ENCODE measurements around the gene ACTR10.
"Not testable (repeated sequence)": the region's sequence is repeated elsewhere in the genome, so short reads cannot be mapped to it uniquely, and the experiment has no call there.

The ACTR10 gene

DNA sequence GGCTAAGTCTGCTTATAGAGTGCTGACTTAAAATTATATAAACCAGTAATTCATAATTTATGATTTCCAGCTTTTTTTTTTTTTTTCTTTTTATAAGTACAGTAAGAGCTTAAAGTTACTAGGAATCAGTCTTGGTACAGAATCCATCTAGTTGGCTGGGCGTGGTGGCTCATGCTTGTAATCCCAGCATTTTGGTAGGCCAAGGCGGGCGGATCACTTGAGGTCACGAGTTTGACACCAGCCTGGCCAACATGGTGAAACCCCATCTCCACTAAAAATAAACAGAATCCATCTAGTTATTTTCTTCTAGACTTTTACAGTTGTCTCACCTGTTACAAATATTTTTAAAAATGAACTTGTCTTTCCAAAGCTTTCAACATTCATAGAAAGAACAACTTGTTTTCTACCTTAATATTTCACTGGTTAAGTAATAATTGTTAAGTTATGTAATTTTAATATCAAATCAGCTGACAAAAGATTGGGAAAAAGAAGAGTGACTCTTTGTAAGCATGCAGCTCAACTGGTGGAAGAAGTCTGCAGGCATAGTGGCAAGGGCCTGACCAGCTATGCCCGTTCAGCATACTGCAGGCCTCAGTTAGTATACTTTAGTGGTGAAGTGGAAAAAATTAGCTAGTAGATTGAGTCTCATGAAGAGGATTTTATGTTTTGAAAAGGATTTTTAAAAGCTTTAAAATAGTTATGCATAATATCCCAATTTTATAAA, 27.3 kb downstream of the ACTR10 start:
- no peak for DNase-seq

- peak; percentile 39 for DNase-seq
Observed at GRCh38 chr14:58238252-58239243, 38.6 kb downstream of the ACTR10 start.

GRCh38 chr14:58239244-58240195, 39.6 kb downstream of the ACTR10 start:
- DNase-seq = peak; percentile 66

DNA sequence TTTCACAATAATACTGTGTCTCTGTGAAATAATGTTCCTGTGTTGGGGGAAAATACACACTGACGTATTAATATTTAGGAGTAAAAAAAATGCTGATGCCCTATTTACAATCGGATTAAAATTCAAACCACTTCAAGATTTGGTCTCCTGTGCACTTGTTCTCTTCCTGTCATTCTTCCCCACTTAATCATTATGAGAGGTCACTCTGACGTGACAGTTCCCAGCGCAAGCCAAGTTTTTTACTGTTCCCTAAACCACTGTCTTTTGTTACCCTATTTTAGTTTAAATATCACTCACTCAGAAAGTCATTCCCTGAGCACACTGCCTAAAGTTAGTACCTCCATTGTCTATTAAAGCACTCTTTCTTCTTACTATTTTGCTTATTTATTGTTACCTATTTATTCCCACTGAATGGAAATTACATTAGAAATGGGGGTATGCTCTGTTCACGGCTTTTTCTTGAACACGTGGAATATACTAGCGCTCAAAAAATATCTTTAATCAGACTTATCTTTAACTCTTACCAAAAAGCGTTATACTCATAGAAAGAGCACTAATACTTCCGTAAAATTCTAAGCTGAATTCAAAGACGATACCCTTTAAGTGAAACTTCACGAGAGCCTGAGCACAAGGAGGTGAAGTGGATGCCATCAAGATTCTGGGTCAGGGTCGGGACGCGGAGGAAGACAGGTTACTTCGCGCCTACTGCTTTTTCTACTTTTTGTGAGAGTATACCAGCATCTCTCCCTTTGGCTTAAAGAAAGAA, 44.0 kb downstream of the ACTR10 start:
- peak; percentile 58 for DNase-seq

GRCh38 chr14:58244556-58245387, 44.8 kb downstream of the ACTR10 start, which contains the start of gene PSMA3:
Gene PSMA3, plus strand, starts transcription at chr14:58244843. Its CDS starts 78 bp downstream, at chr14:58244921.
- DNase-seq = peak; percentile 99

- DNase-seq = no peak
Observed at GRCh38 chr14:58245562-58245961, 45.6 kb downstream of the ACTR10 start.

GRCh38 chr14:58249611-58250010, 49.7 kb downstream of the ACTR10 start:
- DNase-seq = no peak

DNA sequence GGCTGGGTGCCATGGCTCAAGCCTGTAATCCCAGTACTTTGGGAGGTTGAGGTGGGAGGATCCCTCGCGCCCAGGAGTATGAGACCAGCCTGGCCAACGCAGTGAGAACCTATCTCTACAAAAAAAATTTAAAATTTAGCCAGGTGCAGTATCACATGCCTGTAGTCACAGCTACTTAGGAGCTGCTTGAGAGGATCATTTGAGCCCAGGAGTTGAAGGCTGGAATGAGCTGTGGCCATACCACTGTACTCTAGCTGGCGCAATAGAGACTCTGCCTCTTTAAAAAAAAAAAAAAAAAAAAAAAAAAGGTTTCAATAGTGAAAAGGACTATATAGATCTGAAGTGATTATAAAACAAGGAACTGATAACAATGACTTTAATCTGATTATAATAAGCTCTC, 58.2 kb downstream of the ACTR10 start:
- DNase-seq = no peak

- DNase-seq = not testable (repeated sequence)
Observed at GRCh38 chr14:58262005-58262404, 62.1 kb downstream of the ACTR10 start.

- DNase-seq = no peak
Observed at GRCh38 chr14:58265401-58265800, 65.5 kb downstream of the ACTR10 start.

- no peak for DNase-seq
Observed at GRCh38 chr14:58270628-58271027, 70.7 kb downstream of the ACTR10 start.

- DNase-seq = peak; percentile 20
Observed at GRCh38 chr14:58272588-58273372, 72.8 kb downstream of the ACTR10 start.

- no peak for DNase-seq
Observed at GRCh38 chr14:58274881-58275280, 74.9 kb downstream of the ACTR10 start.

GRCh38 chr14:58275527-58276190, 75.7 kb downstream of the ACTR10 start:
- no peak for DNase-seq

DNA sequence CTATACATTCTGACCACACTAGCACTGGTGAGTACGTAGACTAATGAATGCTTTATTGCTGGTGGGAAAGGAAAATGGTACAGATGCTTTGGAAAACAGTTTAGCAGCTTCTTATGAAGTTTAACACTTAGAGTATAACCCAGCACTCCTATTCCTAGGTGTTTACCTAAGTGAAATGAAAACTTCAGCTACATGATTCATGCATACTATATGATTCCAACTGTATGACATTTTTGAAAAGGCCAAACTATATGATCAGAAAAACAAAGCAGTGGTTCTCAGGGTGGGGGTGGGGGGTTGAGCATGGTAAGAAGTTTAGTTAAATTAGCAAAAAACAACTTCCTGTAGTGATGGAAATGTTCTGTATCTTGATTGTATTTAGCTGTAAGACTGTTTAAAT, 76.3 kb downstream of the ACTR10 start:
- DNase-seq = no peak

DNA sequence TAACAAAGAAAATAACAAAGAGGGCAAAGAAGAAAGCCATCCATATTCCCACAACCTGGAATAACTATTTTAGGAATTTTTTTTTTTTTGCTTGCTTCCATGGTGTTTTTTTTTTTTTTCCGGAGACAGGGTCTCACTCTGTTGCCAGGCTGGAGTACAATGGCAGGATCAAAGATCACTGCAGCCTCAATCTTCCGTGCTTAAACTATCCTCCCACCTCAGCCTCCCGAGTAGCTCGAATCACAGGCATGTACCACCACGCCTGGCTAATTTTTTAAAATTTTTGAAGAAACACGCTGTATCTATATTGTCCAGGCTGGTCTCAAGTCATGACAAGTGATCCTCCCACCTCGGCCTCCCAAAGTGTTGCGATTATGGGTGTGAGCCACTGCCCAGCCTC, 78.2 kb downstream of the ACTR10 start:
- DNase-seq = no peak

GRCh38 chr14:58280954-58281787, 81.2 kb downstream of the ACTR10 start:
- DNase-seq = peak; percentile 32

- no peak for DNase-seq
Observed at GRCh38 chr14:58281969-58282368, 82.0 kb downstream of the ACTR10 start.

Measured in NCI-H1105 treated with DMSO at 0.1 percent for 48 hours (cell line).